ENCODE data around the gene SETD7. TPM values are rescaled to one million over a fixed set of nuclear protein-coding genes. Genes with fewer than 3 reads are reported as not detected.

Gene SETD7
- total RNA-seq, 2 experiments from 2014 or later: 23.1 to 23.5 TPM

- no peaks in the 10 kb centered on the region for H3K4me1 Mint-ChIP-seq (ENCODE audit: low read depth)
- Histone ChIP-seq H3K9me3 (ENCODE audit: control insufficient read depth in 1 of 2, insufficient read depth in 1 of 2, low read length in 2 of 2) (no peaks in the 10 kb centered on the region), H3K4me1 (ENCODE audit: insufficient read depth, low read length) (peaks cover 3% of the 10 kb centered on the region), H3K27ac (ENCODE audit: low read depth in 1 of 2, low read length in 2 of 2) (no peak overlapping the region), H3K27me3 (ENCODE audit: control insufficient read depth in 1 of 2, insufficient read depth in 2 of 2, low read length in 2 of 2) (no peaks in the 10 kb centered on the region), H3K4me3 (ENCODE audit: low read length) (no peak overlapping the region), H3K36me3 (ENCODE audit: insufficient read depth, low read length) (no peaks in the 10 kb centered on the region)
- ATAC-seq (ENCODE audit: poor library complexity) (no peak), DNase-seq (no peak)
- no peaks in the 10 kb centered on the region for H3K27me3 Mint-ChIP-seq
- peaks cover 3% of the 10 kb centered on the region for H3K36me3 Mint-ChIP-seq (ENCODE audit: low read depth)
- no peak overlapping the region for H3K27ac Mint-ChIP-seq
- TF ChIP-seq CTCF (IDR thresholded peaks at IDR 0.05): no peak
- intact Hi-C loops (cut with DNase I, micrococcal nuclease): no loop called here
- H3K4me3 Mint-ChIP-seq: no peak overlapping the region
- H3K9me3 Mint-ChIP-seq: no peaks in the 10 kb centered on the region
- POLR2A ChIA-PET: interaction anchor here (1.4 kb wide), 1 partner anchor 55 kb away, joined by 3 read pairs; the partner anchor contains the start of gene SETD7
- CTCF ChIA-PET: no interaction called here
These were observed 54.9 kb downstream of the SETD7 start for GRCh38 chr4:139501117-139501516.

GRCh38 chr4:139499186-139499585, 56.8 kb downstream of the SETD7 start:
- CTCF ChIA-PET: no interaction called here
- H3K9me3 Mint-ChIP-seq: no peaks in the 10 kb centered on the region
- POLR2A ChIA-PET: no interaction called here
- DNase-seq (no peak), ATAC-seq (ENCODE audit: poor library complexity) (no peak)
- intact Hi-C loops (cut with DNase I, micrococcal nuclease): loop anchor here in 1 of 2 experiments (2.0 to 5.0 kb wide), 2 partner anchors 53 to 152 kb away; no protein-coding TSS in a partner anchor
- H3K4me3 ChIP-seq (ENCODE audit: low read length): no peak overlapping the region
- no peaks in the 10 kb centered on the region for H3K27me3 ChIP-seq (ENCODE audit: control insufficient read depth in 1 of 2, insufficient read depth in 2 of 2, low read length in 2 of 2)
- no peak overlapping the region for H3K27ac ChIP-seq (ENCODE audit: low read depth in 1 of 2, low read length in 2 of 2)
- TF ChIP-seq CTCF (IDR thresholded peaks at IDR 0.05): no peak
- H3K4me1 Mint-ChIP-seq (ENCODE audit: low read depth): no peaks in the 10 kb centered on the region
- H3K4me3 Mint-ChIP-seq: no peak overlapping the region
- H3K9me3 ChIP-seq (ENCODE audit: control insufficient read depth in 1 of 2, insufficient read depth in 1 of 2, low read length in 2 of 2): no peaks in the 10 kb centered on the region
- no peaks in the 10 kb centered on the region for H3K27me3 Mint-ChIP-seq
- peaks cover 3% of the 10 kb centered on the region for H3K36me3 Mint-ChIP-seq (ENCODE audit: low read depth)
- no peaks in the 10 kb centered on the region for H3K36me3 ChIP-seq (ENCODE audit: insufficient read depth, low read length)
- no peak overlapping the region for H3K27ac Mint-ChIP-seq
- peaks cover 3% of the 10 kb centered on the region for H3K4me1 ChIP-seq (ENCODE audit: insufficient read depth, low read length)

DNA sequence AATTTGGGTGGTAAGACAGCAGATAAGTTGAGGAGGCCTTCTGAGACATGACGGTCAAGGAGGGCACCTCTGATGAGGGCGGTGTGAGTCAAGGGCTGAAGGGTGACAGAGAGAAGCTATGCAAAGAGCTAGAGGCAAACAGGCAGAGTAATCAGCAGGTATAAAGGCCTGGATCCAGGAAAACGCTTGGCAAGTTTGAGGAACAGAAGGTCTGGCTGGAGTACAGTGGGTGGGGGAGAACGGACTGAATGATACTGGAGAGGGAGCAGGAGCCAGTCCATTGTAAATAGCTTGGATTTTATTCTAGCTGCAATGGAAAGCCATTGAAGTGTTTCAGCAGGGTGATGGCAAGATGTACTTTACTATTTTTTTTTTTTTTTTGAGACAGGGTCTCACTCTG, 62.8 kb downstream of the SETD7 start:
- DNase-seq: no peak
- no peaks in the 10 kb centered on the region for H3K9me3 Mint-ChIP-seq
- TF ChIP-seq CTCF (IDR thresholded peaks at IDR 0.05): no peak
- intact Hi-C loops (cut with DNase I, micrococcal nuclease): no loop called here
- CTCF ChIA-PET: no interaction called here
- H3K4me3 Mint-ChIP-seq: no peak overlapping the region
- no peaks in the 10 kb centered on the region for H3K9me3 ChIP-seq (ENCODE audit: control insufficient read depth in 1 of 2, insufficient read depth in 1 of 2, low read length in 2 of 2)
- no peak for ATAC-seq (ENCODE audit: poor library complexity)
- H3K36me3 Mint-ChIP-seq (ENCODE audit: low read depth): no peaks in the 10 kb centered on the region
- no peaks in the 10 kb centered on the region for H3K36me3 ChIP-seq (ENCODE audit: insufficient read depth, low read length)
- H3K27ac Mint-ChIP-seq: no peak overlapping the region
- H3K4me3 ChIP-seq (ENCODE audit: low read length): no peak overlapping the region
- no peak overlapping the region for H3K27ac ChIP-seq (ENCODE audit: low read depth in 1 of 2, low read length in 2 of 2)
- peaks cover 2% of the 10 kb centered on the region for H3K4me1 ChIP-seq (ENCODE audit: insufficient read depth, low read length)
- no peaks in the 10 kb centered on the region for H3K27me3 Mint-ChIP-seq
- H3K27me3 ChIP-seq (ENCODE audit: control insufficient read depth in 1 of 2, insufficient read depth in 2 of 2, low read length in 2 of 2): no peaks in the 10 kb centered on the region
- no peaks in the 10 kb centered on the region for H3K4me1 Mint-ChIP-seq (ENCODE audit: low read depth)
- POLR2A ChIA-PET: no interaction called here

Data from CD4-positive, alpha-beta T cell (primary cell).